A673 (cell line): ENCODE data around the gene PARN.

Source experiments
- EZH2 ChIP-seq: fragments of 200-600 bp; sonication (generic); IDR thresholded peaks from 2 replicates; pipeline ENCODE4 v1.6.1; 2017; ENCODE audit warnings: borderline replicate concordance, low read depth, mild to moderate bottlenecking, mixed read lengths, antibody characterized with exemption, low read length; ENCODE audit not compliant: poor library complexity, severe bottlenecking
- TF ChIP-seq, protein P1 (sequence below): fragments of 300-800, 200-600 bp; sonication (generic); conservative IDR thresholded peaks from 2 replicates; pipeline ENCODE4 v1.5.1; 2017; ENCODE audit warnings: low read depth, mild to moderate bottlenecking, antibody characterized with exemption, low read length, moderate library complexity, mixed read lengths

- TF ChIP-seq, protein P1, sequence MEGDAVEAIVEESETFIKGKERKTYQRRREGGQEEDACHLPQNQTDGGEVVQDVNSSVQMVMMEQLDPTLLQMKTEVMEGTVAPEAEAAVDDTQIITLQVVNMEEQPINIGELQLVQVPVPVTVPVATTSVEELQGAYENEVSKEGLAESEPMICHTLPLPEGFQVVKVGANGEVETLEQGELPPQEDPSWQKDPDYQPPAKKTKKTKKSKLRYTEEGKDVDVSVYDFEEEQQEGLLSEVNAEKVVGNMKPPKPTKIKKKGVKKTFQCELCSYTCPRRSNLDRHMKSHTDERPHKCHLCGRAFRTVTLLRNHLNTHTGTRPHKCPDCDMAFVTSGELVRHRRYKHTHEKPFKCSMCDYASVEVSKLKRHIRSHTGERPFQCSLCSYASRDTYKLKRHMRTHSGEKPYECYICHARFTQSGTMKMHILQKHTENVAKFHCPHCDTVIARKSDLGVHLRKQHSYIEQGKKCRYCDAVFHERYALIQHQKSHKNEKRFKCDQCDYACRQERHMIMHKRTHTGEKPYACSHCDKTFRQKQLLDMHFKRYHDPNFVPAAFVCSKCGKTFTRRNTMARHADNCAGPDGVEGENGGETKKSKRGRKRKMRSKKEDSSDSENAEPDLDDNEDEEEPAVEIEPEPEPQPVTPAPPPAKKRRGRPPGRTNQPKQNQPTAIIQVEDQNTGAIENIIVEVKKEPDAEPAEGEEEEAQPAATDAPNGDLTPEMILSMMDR, result no peak
- TF ChIP-seq EZH2, result no peak
Measured at GRCh38 chr16:14400285-14400977, 229.6 kb downstream of the PARN start.
